Vagina (tissue), 2 donors: ENCODE data around the gene ATP7A. TPM values are rescaled to one million over a fixed set of nuclear protein-coding genes. Genes with fewer than 3 reads are reported as not detected.
"Not testable (repeated sequence)": the region's sequence is repeated elsewhere in the genome, so short reads cannot be mapped to it uniquely, and the experiment has no call there.

Source experiments
- DNase-seq, 2 donors: peaks; one replicate each; pipeline ENCODE4 v3.0.0-alpha.2; 2017; ENCODE audit errors: extremely low spot score in 2 of 2
- H3K27ac ChIP-seq: fragments of 200-600 bp; sonication (generic); one replicate; pipeline ENCODE4 v1.5.1; 2019
- H3K27me3 ChIP-seq: fragments of 200-600 bp; sonication (generic); one replicate; pipeline ENCODE4 v1.5.1; 2019
- H3K36me3 ChIP-seq, 2 donors: fragments of 200-600 bp; sonication (generic); one replicate each; pipeline ENCODE4 v1.5.1; 2017 to 2019
- H3K4me1 ChIP-seq: fragments of 200-600 bp; sonication (generic); one replicate; pipeline ENCODE4 v1.5.1; 2019
- H3K4me3 ChIP-seq, 2 donors: fragments of 200-600 bp; sonication (generic); 1 replicate in 1 of 2; 2 replicates in 1 of 2; pipeline ENCODE4 v1.5.1; 2016 to 2019
- H3K9me3 ChIP-seq: fragments of 200-600 bp; sonication (generic); one replicate; pipeline ENCODE4 v1.5.1; 2019
- CTCF ChIP-seq, 3 experiments: fragments of 450-650 bp in 2 of 3; fragments of 200-600 bp in 1 of 3; sonication (generic) in 1 of 3; IDR thresholded peaks; one replicate each; pipeline ENCODE4 v1.5.1; 2017 to 2019; ENCODE audit warnings: antibody characterized with exemption in 3 of 3, mild to moderate bottlenecking in 2 of 3, moderate library complexity in 2 of 3
- POLR2A ChIP-seq, 2 donors: fragments of 450-650 bp; IDR thresholded peaks; one replicate each; pipeline ENCODE4 v1.6.1; 2017; ENCODE audit warnings: antibody characterized with exemption in 2 of 2, mild to moderate bottlenecking in 2 of 2, moderate library complexity in 2 of 2
- POLR2AphosphoS5 ChIP-seq, 2 donors: sonication (generic); formaldehyde crosslinking; IDR thresholded peaks; one replicate each; pipeline ENCODE4 v1.9.0; 2017; ENCODE audit warnings: antibody characterized with exemption in 2 of 2, mild to moderate bottlenecking in 2 of 2, low read depth in 1 of 2; ENCODE audit not compliant: insufficient read depth in 1 of 2
- intact Hi-C: fragments of 100-400 bp; cut with DNase I; formaldehyde crosslinking; loops from one replicate; pipeline ENCODE4 v1.15.1; 2023
- total RNA-seq: library from RNA; depleted of rRNA; stranded (reverse); fragments of >200 nt; gene quantifications from one replicate; pipeline ENCODE4 v1.2.3, GENCODE V29; 2016

ATP7A gene
- total RNA-seq, 1 donor from 2014 or later = 8.1 TPM

DNA sequence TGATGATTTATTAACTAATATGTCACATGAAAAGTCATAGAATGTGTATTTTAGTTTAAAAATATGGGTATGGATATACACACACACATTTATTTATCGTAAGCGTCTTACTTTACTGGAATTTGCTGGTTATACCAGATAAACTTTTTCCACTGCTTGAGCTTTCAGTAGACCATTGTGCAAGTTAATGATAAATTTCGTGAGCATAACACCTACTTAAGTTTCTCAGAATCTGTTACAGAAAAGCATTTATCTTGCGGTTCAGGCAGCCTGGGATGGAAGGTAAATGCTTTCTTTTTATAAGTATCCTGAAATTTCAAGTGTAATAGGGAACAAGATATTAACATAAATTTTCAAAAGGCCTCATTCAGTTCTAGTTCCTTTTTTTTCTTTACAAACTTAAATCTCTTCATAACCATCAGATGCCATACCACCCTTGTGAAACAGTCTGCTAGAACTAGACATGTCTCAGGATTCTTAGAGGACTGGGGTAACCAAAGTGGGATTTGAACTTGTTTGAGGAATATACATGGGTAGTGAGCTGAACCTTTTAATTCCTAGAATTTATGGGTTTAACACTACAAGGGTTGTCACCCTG lies 27.7 kb downstream of the ATP7A start:
- DNase-seq = no peak
- Histone ChIP-seq H3K9me3 (no peaks in the 10 kb centered on the region), H3K27me3 (no peaks in the 10 kb centered on the region), H3K4me3 (no peak overlapping the region), H3K4me1 (no peaks in the 10 kb centered on the region), H3K36me3 (no peaks in the 10 kb centered on the region), H3K27ac (no peak overlapping the region)
- no peak for TF ChIP-seq CTCF (IDR thresholded peaks at IDR 0.05)
- intact Hi-C loops = no loop called here

GRCh38 chrX:77945031-77945430 lies 34.5 kb downstream of the ATP7A start:
- H3K4me1 ChIP-seq, DNase-seq, H3K4me3 ChIP-seq, H3K27me3 ChIP-seq, H3K9me3 ChIP-seq, H3K27ac ChIP-seq, intact Hi-C loops, H3K36me3 ChIP-seq: not testable (repeated sequence)

GRCh38 chrX:77945910-77946545 lies 35.5 kb downstream of the ATP7A start:
- Histone ChIP-seq H3K27me3 (no peaks in the 10 kb centered on the region), H3K4me1 (peaks cover 5% of the 10 kb centered on the region), H3K4me3 (no peak overlapping the region), H3K27ac (no peak overlapping the region), H3K36me3 (no peaks in the 10 kb centered on the region), H3K9me3 (no peaks in the 10 kb centered on the region)
- no peak for TF ChIP-seq CTCF (IDR thresholded peaks at IDR 0.05)
- no peak for TF ChIP-seq POLR2AphosphoS5 (IDR thresholded peaks at IDR 0.05; ENCODE audit: insufficient read depth in 1 of 2, low read depth in 1 of 2)
- TF ChIP-seq POLR2A (IDR thresholded peaks at IDR 0.05) = no peak
- DNase-seq = no peak
- intact Hi-C loops = no loop called here

DNA sequence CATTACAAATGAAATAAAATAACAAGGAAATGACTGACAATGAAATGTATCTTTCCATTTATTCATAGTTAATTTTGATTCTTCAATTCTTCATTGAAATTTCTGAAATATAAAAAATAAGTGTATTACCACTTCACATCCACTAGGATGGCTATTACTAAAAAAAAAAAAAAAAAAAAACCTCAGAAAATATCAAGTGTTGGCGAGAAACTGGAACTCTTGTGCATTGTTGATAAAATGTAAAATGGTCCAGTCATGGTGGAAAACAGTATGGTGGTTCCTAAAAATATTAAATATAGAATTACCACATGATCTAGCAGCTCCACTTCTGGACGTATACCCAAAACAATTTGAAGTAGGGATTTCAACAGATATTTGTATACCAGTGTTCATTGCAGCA lies 36.1 kb downstream of the ATP7A start:
- intact Hi-C loops = no loop called here
- Histone ChIP-seq H3K4me1 (peaks cover 5% of the 10 kb centered on the region), H3K9me3 (no peaks in the 10 kb centered on the region), H3K27ac (no peak overlapping the region), H3K4me3 (no peak overlapping the region), H3K27me3 (no peaks in the 10 kb centered on the region), H3K36me3 (no peaks in the 10 kb centered on the region)
- no peak for DNase-seq
- TF ChIP-seq POLR2AphosphoS5 (IDR thresholded peaks at IDR 0.05; ENCODE audit: insufficient read depth in 1 of 2, low read depth in 1 of 2) (no peak), POLR2A (IDR thresholded peaks at IDR 0.05) (no peak), CTCF (IDR thresholded peaks at IDR 0.05) (no peak)

DNA sequence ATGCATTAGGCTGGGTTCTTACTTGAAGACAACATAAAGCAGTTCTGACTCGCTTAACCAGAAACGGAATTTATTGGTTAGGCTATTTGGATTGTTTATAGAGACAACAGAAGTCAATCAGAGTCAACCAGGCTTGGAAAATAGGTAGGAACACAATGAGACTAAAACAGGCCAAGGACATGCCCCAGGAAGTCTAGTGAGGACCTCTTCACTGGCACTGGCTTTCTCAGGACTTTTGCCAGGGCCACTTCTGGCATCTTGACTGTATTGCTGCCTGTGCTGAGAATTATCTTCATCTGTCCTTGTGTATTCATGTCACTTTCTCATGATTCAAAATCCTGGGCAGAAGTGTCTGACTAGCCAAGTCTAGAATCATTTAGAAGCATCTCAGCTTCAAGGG lies 39.3 kb downstream of the ATP7A start:
- DNase-seq = no peak
- no peak for TF ChIP-seq POLR2A (IDR thresholded peaks at IDR 0.05)
- no peak for TF ChIP-seq POLR2AphosphoS5 (IDR thresholded peaks at IDR 0.05; ENCODE audit: insufficient read depth in 1 of 2, low read depth in 1 of 2)
- TF ChIP-seq CTCF (IDR thresholded peaks at IDR 0.05) = no peak
- no peaks in the 10 kb centered on the region for H3K27me3 ChIP-seq
- H3K9me3 ChIP-seq = no peaks in the 10 kb centered on the region
- H3K4me1 ChIP-seq = peaks cover 5% of the 10 kb centered on the region
- H3K27ac ChIP-seq = no peak overlapping the region
- no peak overlapping the region for H3K4me3 ChIP-seq
- intact Hi-C loops = no loop called here
- no peaks in the 10 kb centered on the region for H3K36me3 ChIP-seq
